HepG2 (cell line): ENCODE measurements around the gene OPRL1. TPM values are rescaled to one million over a fixed set of nuclear protein-coding genes. Genes with fewer than 3 reads are reported as not detected.

ENCODE experiments used
- ARID4A ChIP-seq: sonication (generic); formaldehyde crosslinking; IDR thresholded peaks from 2 replicates; pipeline ENCODE4 v1.5.0; 2020; ENCODE audit warnings: mild to moderate bottlenecking, missing genetic modification reagents, borderline replicate concordance
- ATF5 ChIP-seq: sonication (generic); formaldehyde crosslinking; IDR thresholded peaks from 2 replicates; pipeline ENCODE4 v1.4.0; 2020; ENCODE audit warnings: mild to moderate bottlenecking, low read depth, missing genetic modification reagents
- GTF3A ChIP-seq: sonication (generic); formaldehyde crosslinking; conservative IDR thresholded peaks from 2 replicates; pipeline ENCODE4 v1.4.0; 2020; ENCODE audit warnings: mild to moderate bottlenecking, missing genetic modification reagents
- HHEX ChIP-seq: IDR thresholded peaks from 2 replicates; pipeline ENCODE4 v1.6.1; 2016; ENCODE audit warnings: control low read depth
- HMG20B ChIP-seq: conservative IDR thresholded peaks from 2 replicates; pipeline ENCODE4 v1.6.1; 2016; ENCODE audit warnings: missing genetic modification reagents, missing compliant biosample characterization
- HOXA3 ChIP-seq: sonication (generic); formaldehyde crosslinking; IDR thresholded peaks from 2 replicates; pipeline ENCODE4 v1.5.0; 2020; ENCODE audit warnings: missing genetic modification reagents
- IKZF1 ChIP-seq: fragments of 450-650 bp; IDR thresholded peaks from 2 replicates; pipeline ENCODE4 v1.7.1; 2016
- MTA3 ChIP-seq: sonication (generic); formaldehyde crosslinking; IDR thresholded peaks from 2 replicates; pipeline ENCODE4 v1.4.0; 2020; ENCODE audit warnings: missing genetic modification reagents
- RFXAP ChIP-seq: sonication (generic); formaldehyde crosslinking; IDR thresholded peaks from 2 replicates; pipeline ENCODE4 v1.4.0; 2020; ENCODE audit warnings: missing genetic modification reagents, borderline replicate concordance
- SMC3 ChIP-seq: IDR thresholded peaks from 2 replicates; pipeline ENCODE4 v1.6.1; 2011; ENCODE audit warnings: low read length, improper control_type of control experiment
- SMYD3 ChIP-seq: sonication (generic); formaldehyde crosslinking; IDR thresholded peaks from 2 replicates; pipeline ENCODE4 v1.8.1; 2023; ENCODE audit warnings: mild to moderate bottlenecking, missing genetic modification reagents
- SRSF4 ChIP-seq: fragments of 200-400 bp; formaldehyde crosslinking; IDR thresholded peaks from one replicate; pipeline ENCODE4 v1.6.1; 2018; ENCODE audit warnings: mild to moderate bottlenecking, low read depth, low read length, moderate library complexity; ENCODE audit not compliant: poor library complexity, severe bottlenecking
- THRA ChIP-seq: sonication (generic); formaldehyde crosslinking; IDR thresholded peaks from 2 replicates; pipeline ENCODE4 v1.4.0; 2020; ENCODE audit warnings: missing genetic modification reagents, borderline replicate concordance
- TIGD3 ChIP-seq: sonication (generic); formaldehyde crosslinking; IDR thresholded peaks from 2 replicates; pipeline ENCODE4 v1.5.1; 2020; ENCODE audit warnings: mild to moderate bottlenecking, missing genetic modification reagents, borderline replicate concordance
- ZBTB1 ChIP-seq: sonication (generic); formaldehyde crosslinking; IDR thresholded peaks from 2 replicates; pipeline ENCODE4 v1.4.0; 2020; ENCODE audit warnings: missing genetic modification reagents, borderline replicate concordance
- ZBTB25 ChIP-seq: IDR thresholded peaks from 2 replicates; pipeline ENCODE4 v1.6.1; 2018; ENCODE audit warnings: missing genetic modification reagents
- ZKSCAN1 ChIP-seq: fragments of 150-350 bp; IDR thresholded peaks from 2 replicates; pipeline ENCODE4 v1.6.1; 2014; ENCODE audit warnings: low read length
- ZNF550 ChIP-seq: sonication (generic); formaldehyde crosslinking; IDR thresholded peaks from 2 replicates; pipeline ENCODE4 v1.4.0; 2020; ENCODE audit warnings: mild to moderate bottlenecking, missing genetic modification reagents, borderline replicate concordance
- ZNF724P ChIP-seq: sonication (generic); formaldehyde crosslinking; IDR thresholded peaks from 2 replicates; pipeline ENCODE4 v1.8.0; 2022; ENCODE audit warnings: missing genetic modification reagents, borderline replicate concordance
- ZNF761 ChIP-seq: sonication (generic); formaldehyde crosslinking; conservative IDR thresholded peaks from 2 replicates; pipeline ENCODE4 v1.4.0; 2020; ENCODE audit warnings: mild to moderate bottlenecking, missing genetic modification reagents
- ZSCAN30 ChIP-seq: sonication (generic); formaldehyde crosslinking; IDR thresholded peaks from 2 replicates; pipeline ENCODE4 v1.5.0; 2020; ENCODE audit warnings: mild to moderate bottlenecking, missing genetic modification reagents
- polyA plus RNA-seq, 8 experiments: library from polyadenylated mRNA; depleted of rRNA in 3 of 8; stranded (reverse) in 7 of 8; unstranded in 1 of 8; fragments of >200 nt; fragmentation: Illumina TruSeq in 4 of 8; extraction: Trizol in 4 of 8; gene quantifications; 2 replicates each; pipeline versions ENCODE4 v1.2.1 to v1.2.3, GENCODE V29; 2011 to 2016; ENCODE audit warnings: low read depth in 4 of 8, missing spikeins in 1 of 8, mixed read lengths in 1 of 8; ENCODE audit not compliant: insufficient read depth in 1 of 8
- total RNA-seq, 5 experiments: library from RNA; depleted of rRNA; stranded (reverse); fragments of >200 nt; fragmentation: Illumina TruSeq; extraction: Trizol; gene quantifications; 2 replicates each; pipeline ENCODE4 v1.2.3, GENCODE V29; 2016; ENCODE audit warnings: low read depth in 1 of 5

The OPRL1 gene
- total and polyA plus RNA-seq, 2 of the 13 experiments (the other 11 are each of a cell fraction or from before 2014, with no cell fraction given): 0.35 to 0.71 TPM

GRCh38 chr20:64036346-64037198 is 43.3 kb upstream of the OPRL1 start (continued):
- TF ChIP-seq ARID4A (CRISPR knock-in tag) (peak; percentile 78), ZKSCAN1 (no peak), RFXAP (CRISPR knock-in tag) (no peak), HMG20B (CRISPR knock-in tag) (no peak), ZBTB25 (CRISPR knock-in tag) (no peak; the same call in 1 of the 2 replicates), SMC3 (no peak), SRSF4 (no peak), ZNF724P (CRISPR knock-in tag) (no peak; the same call in 1 of the 2 replicates), ZBTB1 (no peak), IKZF1 (no peak), ZNF550 (CRISPR knock-in tag) (no peak), ATF5 (CRISPR knock-in tag) (peak; percentile 22; the same call in 1 of the 2 replicates), HOXA3 (CRISPR knock-in tag) (no peak), GTF3A (CRISPR knock-in tag) (no peak), SMYD3 (CRISPR knock-in tag) (no peak), ZSCAN30 (CRISPR knock-in tag) (no peak), THRA (CRISPR knock-in tag) (peak; percentile 32; the same call in 1 of the 2 replicates), TIGD3 (CRISPR knock-in tag) (no peak), MTA3 (peak; percentile 0; the same call in 1 of the 2 replicates), ZNF761 (CRISPR knock-in tag) (0 out of 2 replicates have a peak, but pooled peaks have one; percentile 5), HHEX (CRISPR knock-in tag) (no peak)
